B cell (primary cell): ENCODE measurements around the gene SRPRB. TPM values are rescaled to one million over a fixed set of nuclear protein-coding genes. Genes with fewer than 3 reads are reported as not detected.

Experiments
- ATAC-seq: fragments of 200-7000 bp; cut with Tn5 transposase; one replicate; pipeline ENCODE4 v1.10.0; 2021; ENCODE audit warnings: low read depth, mild to moderate bottlenecking, moderate number of reproducible peaks, moderate library complexity
- CTCF ChIA-PET: fragments of 350-600 bp; sonication (Branson Sonifier 250); formaldehyde crosslinking; loops from one replicate; lab custom pipeline; 2021; ENCODE audit warnings: antibody characterized with exemption, inconsistent platforms; lab: Charles Lee
- POLR2A ChIA-PET: fragments of 350-600 bp; sonication (Branson Sonifier 250); formaldehyde crosslinking; loops from one replicate; lab custom pipeline; 2021; ENCODE audit warnings: antibody characterized with exemption; lab: Charles Lee
- DNase-seq: peaks from one replicate; pipeline ENCODE4 v3.0.0; 2013
- H2AFZ ChIP-seq: 2 replicates; pipeline ENCODE4 v1.6.1; 2012; ENCODE audit warnings: mild to moderate bottlenecking, low read depth, low read length; ENCODE audit not compliant: insufficient read depth, poor library complexity, severe bottlenecking
- H3K27ac ChIP-seq, 2 donors: 1 replicate in 1 of 2; 2 replicates in 1 of 2; pipeline ENCODE4 v1.5.1; 2012 to 2013; ENCODE audit warnings: low read length in 2 of 2, mild to moderate bottlenecking in 2 of 2, moderate library complexity in 1 of 2
- H3K27me3 ChIP-seq, 4 experiments: fragments of 200-600 bp in 1 of 4; sonication (generic) in 1 of 4; replicated peaks in 1 of 4; 1 replicate in 2 of 4; 2 replicates in 2 of 4; pipeline versions ENCODE4 v1.6.1 to v1.7.0; 2013 to 2016; ENCODE audit warnings: low read length in 3 of 4, mild to moderate bottlenecking in 2 of 4, mixed read lengths in 1 of 4, moderate library complexity in 1 of 4; ENCODE audit not compliant: insufficient read depth in 4 of 4, control insufficient read depth in 3 of 4; ENCODE audit errors: control extremely low read depth in 1 of 4
- H3K36me3 ChIP-seq, 2 experiments: replicated peaks in 1 of 2; 1 replicate in 1 of 2; 2 replicates in 1 of 2; pipeline versions ENCODE4 v1.6.1 to v1.7.1; 2013; ENCODE audit warnings: low read length in 1 of 2; ENCODE audit not compliant: insufficient read depth in 2 of 2, control insufficient read depth in 1 of 2; ENCODE audit errors: control extremely low read depth in 1 of 2, extremely low read depth in 1 of 2
- H3K4me1 ChIP-seq, 2 donors: fragments of 200-600 bp in 1 of 2; sonication (generic) in 1 of 2; 1 replicate in 1 of 2; 2 replicates in 1 of 2; pipeline versions ENCODE4 v1.5.1 to v1.6.1; 2013 to 2017; ENCODE audit warnings: low read length in 2 of 2; ENCODE audit not compliant: control insufficient read depth in 2 of 2, insufficient read depth in 2 of 2
- H3K4me2 ChIP-seq: replicated peaks from 2 replicates; pipeline ENCODE3; 2012; ENCODE audit warnings: mild to moderate bottlenecking, low read depth, low read length; ENCODE audit not compliant: poor library complexity, severe bottlenecking
- H3K4me3 ChIP-seq, 5 experiments: fragments of 200-600 bp in 1 of 5; sonication (generic) in 1 of 5; 1 replicate in 3 of 5; 2 replicates in 2 of 5; pipeline versions ENCODE4 v1.5.1 to v1.7.0; 2011 to 2016; ENCODE audit warnings: low read length in 4 of 5, mild to moderate bottlenecking in 4 of 5, low read depth in 2 of 5, control low read depth in 1 of 5, moderate library complexity in 1 of 5; ENCODE audit not compliant: insufficient read depth in 1 of 5; ENCODE audit errors: control extremely low read depth in 1 of 5, extremely low read depth in 1 of 5
- H3K79me2 ChIP-seq: fragments of 200-600 bp; sonication (generic); one replicate; pipeline ENCODE4 v1.6.0; 2016; ENCODE audit warnings: low read length; ENCODE audit not compliant: control insufficient read depth, insufficient read depth
- H3K9ac ChIP-seq: fragments of 200-600 bp; sonication (generic); 2 replicates; pipeline ENCODE4 v1.6.1; 2017; ENCODE audit warnings: mild to moderate bottlenecking, low read length, moderate library complexity
- H3K9me3 ChIP-seq, 3 donors: one replicate each; pipeline versions ENCODE4 v1.6.1 to v1.7.1; 2013; ENCODE audit warnings: low read length in 2 of 3; ENCODE audit not compliant: control insufficient read depth in 2 of 3, insufficient read depth in 1 of 3; ENCODE audit errors: control extremely low read depth in 1 of 3
- H4K20me1 ChIP-seq: 2 replicates; pipeline ENCODE4 v1.6.0; 2012; ENCODE audit warnings: mild to moderate bottlenecking, low read length; ENCODE audit not compliant: insufficient read depth, control insufficient read depth, poor library complexity, severe bottlenecking
- H3K27ac Mint-ChIP-seq: one replicate; pipeline ENCODE4 v1.8.0; 2021; ENCODE audit warnings: mixed read lengths
- H3K27me3 Mint-ChIP-seq: one replicate; pipeline ENCODE4 v1.8.0; 2021; ENCODE audit warnings: mixed read lengths
- H3K4me1 Mint-ChIP-seq: one replicate; pipeline ENCODE4 v1.8.0; 2021; ENCODE audit warnings: mixed read lengths
- H3K4me3 Mint-ChIP-seq: one replicate; pipeline ENCODE4 v1.8.0; 2021; ENCODE audit warnings: mixed read lengths
- H3K9me3 Mint-ChIP-seq: one replicate; pipeline ENCODE4 v1.8.0; 2022; ENCODE audit warnings: mixed read lengths; ENCODE audit not compliant: insufficient read depth
- EZH2 ChIP-seq: IDR thresholded peaks from 2 replicates; pipeline ENCODE4 v1.6.1; 2012; ENCODE audit warnings: borderline replicate concordance, low read depth, mild to moderate bottlenecking, moderate library complexity, low read length; ENCODE audit not compliant: insufficient read depth, poor library complexity, severe bottlenecking
- WGBS: methylation state at CpG from one replicate; pipeline ENCODE4 v1.1.5; 2013; ENCODE audit warnings: missing lambda C conversion rate; ENCODE audit not compliant: insufficient coverage; 5-methylcytosine and 5-hydroxymethylcytosine counted together
- intact Hi-C: fragments of 100-400 bp; cut with micrococcal nuclease; formaldehyde crosslinking; loops from one replicate; pipeline ENCODE4 v1.10.0; 2022
- polyA plus RNA-seq: library from polyadenylated mRNA; depleted of rRNA; stranded (reverse); fragments of >200 nt; gene quantifications from 2 replicates; pipeline ENCODE4 v1.2.3, GENCODE V29; 2012
- total RNA-seq, 2 donors: library from RNA; stranded (reverse); fragments of 120-200 nt in 1 of 2; gene quantifications; 1 replicate in 1 of 2; 2 replicates in 1 of 2; pipeline versions ENCODE4 v1.2.3 to v1.2.4, GENCODE V29; 2013 to 2022
- TF ChIP-seq, protein P1 (sequence below): fragments of 200-600 bp; IDR thresholded peaks from one replicate; pipeline ENCODE4 v1.8.0; 2022; ENCODE audit warnings: antibody characterized with exemption, mild to moderate bottlenecking

Gene SRPRB
- total and polyA plus RNA-seq, 2 donors (not counting 1 experiment from before 2014, with no cell fraction given), result 10.1 to 28.8 TPM

DNA sequence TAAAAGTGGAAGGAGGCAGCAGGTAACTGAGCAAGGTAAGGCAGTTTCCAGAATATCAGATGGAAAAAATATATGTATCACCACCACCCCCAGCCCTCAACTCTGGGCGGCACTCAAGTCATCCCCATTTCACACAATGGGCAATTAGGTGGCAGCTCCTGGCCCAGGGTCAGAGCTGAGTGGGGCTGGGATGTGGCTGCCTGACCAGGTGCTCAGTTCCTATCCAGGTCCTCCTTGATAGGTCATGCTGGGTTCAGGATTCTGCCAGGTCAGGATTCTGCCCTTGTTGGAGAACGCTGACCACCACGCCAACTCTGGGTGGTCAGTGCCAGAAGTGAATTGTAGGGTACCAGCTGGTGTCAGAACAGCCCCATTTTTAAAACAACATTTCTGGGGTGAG lies 60.5 kb downstream of the SRPRB start:
- Mint-ChIP-seq H3K27me3 (peaks cover 23% of the 10 kb centered on the region), H3K9me3 (no peaks in the 10 kb centered on the region), H3K4me1 (no peaks in the 10 kb centered on the region), H3K4me3 (no peak overlapping the region), H3K27ac (no peak overlapping the region)
- no peak overlapping the region for H2AFZ ChIP-seq
- ATAC-seq (no peak), DNase-seq (no peak)
- intact Hi-C loops, result no loop called here
- ChIA-PET CTCF (no interaction called here), POLR2A (no interaction called here)
- no peak overlapping the region for H3K4me3 ChIP-seq
- no peaks in the 10 kb centered on the region for H3K4me1 ChIP-seq
- no peaks in the 10 kb centered on the region for H3K79me2 ChIP-seq
- H3K4me2 ChIP-seq, result no peak overlapping the region
- TF ChIP-seq, protein P1, sequence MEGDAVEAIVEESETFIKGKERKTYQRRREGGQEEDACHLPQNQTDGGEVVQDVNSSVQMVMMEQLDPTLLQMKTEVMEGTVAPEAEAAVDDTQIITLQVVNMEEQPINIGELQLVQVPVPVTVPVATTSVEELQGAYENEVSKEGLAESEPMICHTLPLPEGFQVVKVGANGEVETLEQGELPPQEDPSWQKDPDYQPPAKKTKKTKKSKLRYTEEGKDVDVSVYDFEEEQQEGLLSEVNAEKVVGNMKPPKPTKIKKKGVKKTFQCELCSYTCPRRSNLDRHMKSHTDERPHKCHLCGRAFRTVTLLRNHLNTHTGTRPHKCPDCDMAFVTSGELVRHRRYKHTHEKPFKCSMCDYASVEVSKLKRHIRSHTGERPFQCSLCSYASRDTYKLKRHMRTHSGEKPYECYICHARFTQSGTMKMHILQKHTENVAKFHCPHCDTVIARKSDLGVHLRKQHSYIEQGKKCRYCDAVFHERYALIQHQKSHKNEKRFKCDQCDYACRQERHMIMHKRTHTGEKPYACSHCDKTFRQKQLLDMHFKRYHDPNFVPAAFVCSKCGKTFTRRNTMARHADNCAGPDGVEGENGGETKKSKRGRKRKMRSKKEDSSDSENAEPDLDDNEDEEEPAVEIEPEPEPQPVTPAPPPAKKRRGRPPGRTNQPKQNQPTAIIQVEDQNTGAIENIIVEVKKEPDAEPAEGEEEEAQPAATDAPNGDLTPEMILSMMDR, result no peak
- no peak for TF ChIP-seq EZH2
- H3K27me3 ChIP-seq, result no peaks in the 10 kb centered on the region
- H4K20me1 ChIP-seq, result no peaks in the 10 kb centered on the region
- H3K36me3 ChIP-seq, result no peaks in the 10 kb centered on the region
- H3K9ac ChIP-seq, result no peak overlapping the region
- WGBS, result no CpG with 5 or more reads among the region's 3 CpGs
- peaks cover 0 to 5% (median 0%) of the 10 kb centered on the region in 3 donors for H3K9me3 ChIP-seq
- H3K27ac ChIP-seq, result no peak overlapping the region

DNA sequence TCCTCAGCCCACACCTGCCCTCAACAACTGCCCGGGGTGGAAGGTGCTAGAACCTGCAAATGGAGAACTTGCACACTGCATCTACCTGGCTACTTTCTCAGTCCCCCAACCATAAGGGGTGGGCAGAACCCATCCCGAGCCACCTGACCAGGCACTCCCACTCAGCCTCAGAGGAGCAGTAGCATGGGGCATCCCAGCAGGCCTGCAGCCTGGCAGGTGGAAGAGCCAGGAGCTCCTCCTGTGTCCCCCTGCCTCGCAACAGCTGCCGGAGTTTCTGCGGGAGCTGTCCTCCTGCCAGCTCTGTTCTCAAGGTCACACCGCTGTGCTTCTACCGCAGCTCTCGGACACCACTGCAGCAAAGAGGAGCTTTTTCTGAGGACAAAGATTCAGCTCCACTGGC lies 62.6 kb downstream of the SRPRB start:
- Histone ChIP-seq H4K20me1 (no peaks in the 10 kb centered on the region), H3K4me2 (no peak overlapping the region), H3K9ac (no peak overlapping the region), H3K36me3 (no peaks in the 10 kb centered on the region), H2AFZ (no peak overlapping the region), H3K4me3 (no peak overlapping the region), H3K4me1 (no peaks in the 10 kb centered on the region), H3K79me2 (no peaks in the 10 kb centered on the region), H3K27ac (no peak overlapping the region), H3K9me3 (peaks cover 0 to 5% (median 0%) of the 10 kb centered on the region in 3 donors), H3K27me3 (no peaks in the 10 kb centered on the region)
- 94% methylated on average over 8 of the region's 8 CpGs for WGBS
- no peaks in the 10 kb centered on the region for H3K9me3 Mint-ChIP-seq
- peaks cover 23% of the 10 kb centered on the region for H3K27me3 Mint-ChIP-seq
- H3K4me1 Mint-ChIP-seq, result no peaks in the 10 kb centered on the region
- intact Hi-C loops, result no loop called here
- no peak for TF ChIP-seq EZH2
- TF ChIP-seq, protein P1, result no peak
- no peak for DNase-seq
- H3K27ac Mint-ChIP-seq, result no peak overlapping the region
- no peak for ATAC-seq
- POLR2A ChIA-PET, result no interaction called here
- CTCF ChIA-PET, result no interaction called here
- H3K4me3 Mint-ChIP-seq, result no peak overlapping the region
